Kidney (tissue), 14 donors: ENCODE data around the gene P4HTM. TPM values are rescaled to one million over a fixed set of nuclear protein-coding genes. Genes with fewer than 3 reads are reported as not detected.

ENCODE experiments used
- DNase-seq, 5 donors: peaks; one replicate each; pipeline ENCODE4 v3.0.0-alpha.2; 2013 to 2020
- FAIRE-seq: peaks from 2 replicates; lab custom pipeline; 2012; peaks lifted over from hg19 to GRCh38; lab: Jason Lieb, UNC
- H3K27ac ChIP-seq, 2 donors: one replicate each; pipeline ENCODE4 v1.7.0; 2013; ENCODE audit warnings: low read depth in 2 of 2, low read length in 2 of 2, inconsistent platforms in 1 of 2
- H3K27me3 ChIP-seq: one replicate; pipeline ENCODE4 v1.7.1; 2013; ENCODE audit warnings: low read length, inconsistent platforms; ENCODE audit not compliant: control insufficient read depth, insufficient read depth
- H3K36me3 ChIP-seq, 3 donors: one replicate each; pipeline versions ENCODE4 v1.7.0 to v1.7.1; 2013; ENCODE audit warnings: low read length in 3 of 3, control low read depth in 1 of 3, inconsistent platforms in 1 of 3; ENCODE audit not compliant: insufficient read depth in 3 of 3, control insufficient read depth in 2 of 3
- H3K4me1 ChIP-seq, 3 donors: one replicate each; pipeline versions ENCODE4 v1.7.0 to v1.7.1; 2013; ENCODE audit warnings: low read length in 3 of 3, inconsistent platforms in 1 of 3, low read depth in 1 of 3; ENCODE audit not compliant: control insufficient read depth in 2 of 3, insufficient read depth in 2 of 3
- H3K4me3 ChIP-seq, 3 donors: one replicate each; pipeline versions ENCODE4 v1.7.0 to v1.8.1; 2013; ENCODE audit warnings: low read length in 3 of 3, control low read depth in 1 of 3, inconsistent platforms in 1 of 3
- H3K9ac ChIP-seq, 3 donors: one replicate each; pipeline versions ENCODE4 v1.7.0 to v1.7.1; 2013; ENCODE audit warnings: low read length in 3 of 3, control low read depth in 1 of 3, inconsistent platforms in 1 of 3
- H3K9me3 ChIP-seq, 3 donors: one replicate each; pipeline versions ENCODE4 v1.7.0 to v1.7.1; 2013; ENCODE audit warnings: low read length in 3 of 3, control low read depth in 1 of 3, inconsistent platforms in 1 of 3; ENCODE audit not compliant: control insufficient read depth in 2 of 3, insufficient read depth in 1 of 3
- CTCF ChIP-seq: IDR thresholded peaks from 3 replicates; pipeline ENCODE4 v1.5.1; 2012; ENCODE audit warnings: mild to moderate bottlenecking, moderate library complexity, borderline replicate concordance; ENCODE audit not compliant: insufficient read depth; ENCODE audit errors: extremely low read depth
- intact Hi-C: fragments of 100-400 bp; cut with DNase I; formaldehyde crosslinking; loops from one replicate; pipeline ENCODE4 v1.11.1; 2022
- polyA plus RNA-seq: library from polyadenylated mRNA; stranded (reverse); fragments of 350-450 nt; fragmentation: Illumina TruSeq; extraction: RNeasy Lipid Tissue Mini Kit (QIAGEN cat#74804); gene quantifications from one replicate; pipeline ENCODE4 v1.2.3, GENCODE V29; 2014; ENCODE audit warnings: low read depth, low replicate concordance; ENCODE audit not compliant: insufficient read depth
- total RNA-seq: library from RNA; stranded (reverse); fragmentation: NEBNext Ultra II Directional; extraction: Animal tissue kit (Norgen Biotek cat#: 25700); gene quantifications from one replicate; pipeline ENCODE4 v1.2.1, GENCODE V29; 2021
- donor health status: control.
- donor health status: control.
- donor health status: control.
- donor health status: control.
- donor health status: control.
- donor health status: DM: yes; HTN: yes; CAD: no.
- donor health status: Normal renal cell carcinoma (clear cell type).

P4HTM gene
- total and polyA plus RNA-seq, 2 donors from 2014 or later, result 63.7 to 72.6 TPM

DNA sequence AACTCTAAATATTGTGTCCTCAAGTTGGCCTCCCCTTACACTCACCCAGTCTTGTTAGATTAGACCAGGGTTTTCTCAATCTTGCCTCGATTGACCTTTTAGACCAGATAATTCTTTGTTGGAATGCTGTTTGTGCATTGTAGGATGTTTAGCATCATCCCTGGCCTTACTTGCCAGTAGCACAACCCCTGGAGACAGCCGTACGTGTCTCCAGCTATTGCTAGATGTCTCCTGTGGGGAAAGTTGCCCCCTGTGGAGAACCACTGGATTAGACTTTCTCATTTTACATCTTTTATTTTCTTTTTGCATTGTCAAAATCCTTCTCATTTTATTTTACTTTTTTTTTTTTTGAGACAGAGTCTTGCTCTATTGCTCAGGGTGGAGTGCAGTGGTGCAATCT is 19.4 kb downstream of the P4HTM start:
- H3K9ac ChIP-seq, result no peak overlapping the region
- peaks cover 0 to 21% (median 4%) of the 10 kb centered on the region in 3 donors for H3K36me3 ChIP-seq
- no peaks in the 10 kb centered on the region for H3K9me3 ChIP-seq
- H3K4me3 ChIP-seq, result no peak overlapping the region
- no peak for TF ChIP-seq CTCF
- H3K27me3 ChIP-seq, result no peaks in the 10 kb centered on the region
- intact Hi-C loops, result no loop called here
- DNase-seq (no peak), FAIRE-seq (no peak)
- peaks cover 0 to 13% (median 9%) of the 10 kb centered on the region in 3 donors for H3K4me1 ChIP-seq
- no peak overlapping the region for H3K27ac ChIP-seq

GRCh38 chr3:49012441-49013017 is 22.5 kb downstream of the P4HTM start:
- FAIRE-seq (no peak), DNase-seq (peak in 1 of 5 donors; percentile 75)
- Histone ChIP-seq H3K9ac (no peak overlapping the region), H3K4me1 (peaks cover 0 to 10% (median 4%) of the 10 kb centered on the region in 3 donors), H3K9me3 (no peaks in the 10 kb centered on the region), H3K36me3 (peaks cover 0 to 31% (median 20%) of the 10 kb centered on the region in 3 donors), H3K27me3 (no peaks in the 10 kb centered on the region), H3K4me3 (no peak overlapping the region), H3K27ac (no peak overlapping the region)
- no peak for TF ChIP-seq CTCF
- intact Hi-C loops, result no loop called here

DNA sequence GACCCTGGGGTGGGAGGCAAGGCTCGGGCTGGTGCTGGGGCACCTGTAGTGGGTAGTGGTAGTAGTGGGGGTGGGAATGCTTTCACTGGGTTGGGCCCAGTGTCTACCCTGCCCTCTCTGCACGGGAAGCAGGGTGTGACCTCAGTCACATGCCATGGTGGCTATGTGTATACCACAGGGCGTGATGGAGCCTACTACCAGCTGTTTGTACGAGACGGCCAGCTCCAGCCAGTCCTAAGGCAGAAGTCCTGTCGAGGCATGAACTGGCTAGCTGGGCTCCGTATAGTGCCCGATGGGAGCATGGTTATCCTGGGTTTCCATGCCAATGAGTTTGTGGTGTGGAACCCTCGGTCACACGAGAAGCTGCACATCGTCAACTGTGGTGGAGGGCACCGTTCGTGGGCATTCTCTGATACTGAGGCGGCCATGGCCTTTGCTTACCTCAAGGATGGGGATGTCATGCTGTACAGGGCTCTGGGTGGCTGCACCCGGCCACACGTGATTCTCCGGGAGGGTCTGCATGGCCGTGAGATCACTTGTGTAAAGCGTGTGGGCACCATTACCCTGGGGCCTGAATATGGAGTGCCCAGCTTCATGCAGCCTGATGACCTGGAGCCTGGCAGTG is 23.2 kb downstream of the P4HTM start:
- intact Hi-C loops, result no loop called here
- H3K27me3 ChIP-seq, result no peaks in the 10 kb centered on the region
- H3K9me3 ChIP-seq, result no peaks in the 10 kb centered on the region
- H3K4me1 ChIP-seq, result peaks cover 0 to 12% (median 2%) of the 10 kb centered on the region in 3 donors
- no peak overlapping the region for H3K9ac ChIP-seq
- no peak overlapping the region for H3K4me3 ChIP-seq
- FAIRE-seq (no peak), DNase-seq (no peak)
- H3K27ac ChIP-seq, result no peak overlapping the region
- H3K36me3 ChIP-seq, result peaks cover 0 to 31% (median 20%) of the 10 kb centered on the region in 3 donors
- no peak for TF ChIP-seq CTCF
